LNCaP clone FGC (cell line): Measurements from ENCODE around the gene DTX2.
"Not testable (repeated sequence)": the region's sequence is repeated elsewhere in the genome, so short reads cannot be mapped to it uniquely, and the experiment has no call there.

Experiments
- DNase-seq: peaks from one replicate; pipeline ENCODE4 v3.0.0-alpha.2; 2011; ENCODE audit warnings: low read depth
- H3K4me3 ChIP-seq: 2 replicates; pipeline ENCODE4 v1.5.1; 2011; ENCODE audit warnings: mild to moderate bottlenecking, low read depth, low read length, control low read depth

Gene DTX2

GRCh38 chr7:76476742-76477474 lies 15.4 kb downstream of the DTX2 start:
- not testable (repeated sequence) for H3K4me3 ChIP-seq, DNase-seq

- DNase-seq, H3K4me3 ChIP-seq: not testable (repeated sequence)
These were observed 18.1 kb downstream of the DTX2 start for GRCh38 chr7:76479628-76480027.

GRCh38 chr7:76480403-76481253 lies 19.1 kb downstream of the DTX2 start:
- H3K4me3 ChIP-seq, DNase-seq: not testable (repeated sequence)

- H3K4me3 ChIP-seq, DNase-seq: not testable (repeated sequence)
These were observed 21.2 kb downstream of the DTX2 start for GRCh38 chr7:76482660-76483059.

- not testable (repeated sequence) for DNase-seq, H3K4me3 ChIP-seq
These were observed 21.6 kb downstream of the DTX2 start for GRCh38 chr7:76483081-76483480.

- DNase-seq, H3K4me3 ChIP-seq: not testable (repeated sequence)
These were observed 22.9 kb downstream of the DTX2 start for GRCh38 chr7:76484456-76484855.

GRCh38 chr7:76485822-76486610 lies 24.5 kb downstream of the DTX2 start:
- H3K4me3 ChIP-seq, DNase-seq: not testable (repeated sequence)

GRCh38 chr7:76486618-76487017 lies 25.1 kb downstream of the DTX2 start:
- not testable (repeated sequence) for H3K4me3 ChIP-seq, DNase-seq

GRCh38 chr7:76487969-76488368 lies 26.5 kb downstream of the DTX2 start:
- H3K4me3 ChIP-seq, DNase-seq: not testable (repeated sequence)

GRCh38 chr7:76492139-76492538 lies 30.6 kb downstream of the DTX2 start:
- DNase-seq, H3K4me3 ChIP-seq: not testable (repeated sequence)

GRCh38 chr7:76495717-76496116 lies 34.2 kb downstream of the DTX2 start:
- DNase-seq, H3K4me3 ChIP-seq: not testable (repeated sequence)

- DNase-seq, H3K4me3 ChIP-seq: not testable (repeated sequence)
These were observed 36.5 kb downstream of the DTX2 start for GRCh38 chr7:76497918-76498582.

- H3K4me3 ChIP-seq, DNase-seq: not testable (repeated sequence)
These were observed 37.2 kb downstream of the DTX2 start for GRCh38 chr7:76498583-76499200.

GRCh38 chr7:76499201-76499923 lies 37.9 kb downstream of the DTX2 start:
- not testable (repeated sequence) for H3K4me3 ChIP-seq, DNase-seq

- DNase-seq, H3K4me3 ChIP-seq: not testable (repeated sequence)
These were observed 38.4 kb downstream of the DTX2 start for GRCh38 chr7:76499924-76500241.

- DNase-seq, result not testable (repeated sequence)
These were observed 40.7 kb downstream of the DTX2 start for GRCh38 chr7:76502224-76502623.

GRCh38 chr7:76502836-76503235 lies 41.3 kb downstream of the DTX2 start:
- not testable (repeated sequence) for H3K4me3 ChIP-seq, DNase-seq

More at GRCh38 chr7:76502224-76502623, 40.7 kb downstream of the DTX2 start:
- H3K4me3 ChIP-seq, result not testable (repeated sequence)

GRCh38 chr7:76503244-76503643 lies 41.7 kb downstream of the DTX2 start:
- DNase-seq, H3K4me3 ChIP-seq: not testable (repeated sequence)
